A673 (cell line): ENCODE measurements around the gene SNTB2.

Experiments
- EZH2 ChIP-seq: fragments of 200-600 bp; sonication (generic); IDR thresholded peaks from 2 replicates; pipeline ENCODE4 v1.6.1; 2017; ENCODE audit warnings: borderline replicate concordance, low read depth, mild to moderate bottlenecking, mixed read lengths, antibody characterized with exemption, low read length; ENCODE audit not compliant: poor library complexity, severe bottlenecking
- TF ChIP-seq, protein P1 (sequence below): fragments of 300-800, 200-600 bp; sonication (generic); conservative IDR thresholded peaks from 2 replicates; pipeline ENCODE4 v1.5.1; 2017; ENCODE audit warnings: low read depth, mild to moderate bottlenecking, antibody characterized with exemption, low read length, moderate library complexity, mixed read lengths

DNA sequence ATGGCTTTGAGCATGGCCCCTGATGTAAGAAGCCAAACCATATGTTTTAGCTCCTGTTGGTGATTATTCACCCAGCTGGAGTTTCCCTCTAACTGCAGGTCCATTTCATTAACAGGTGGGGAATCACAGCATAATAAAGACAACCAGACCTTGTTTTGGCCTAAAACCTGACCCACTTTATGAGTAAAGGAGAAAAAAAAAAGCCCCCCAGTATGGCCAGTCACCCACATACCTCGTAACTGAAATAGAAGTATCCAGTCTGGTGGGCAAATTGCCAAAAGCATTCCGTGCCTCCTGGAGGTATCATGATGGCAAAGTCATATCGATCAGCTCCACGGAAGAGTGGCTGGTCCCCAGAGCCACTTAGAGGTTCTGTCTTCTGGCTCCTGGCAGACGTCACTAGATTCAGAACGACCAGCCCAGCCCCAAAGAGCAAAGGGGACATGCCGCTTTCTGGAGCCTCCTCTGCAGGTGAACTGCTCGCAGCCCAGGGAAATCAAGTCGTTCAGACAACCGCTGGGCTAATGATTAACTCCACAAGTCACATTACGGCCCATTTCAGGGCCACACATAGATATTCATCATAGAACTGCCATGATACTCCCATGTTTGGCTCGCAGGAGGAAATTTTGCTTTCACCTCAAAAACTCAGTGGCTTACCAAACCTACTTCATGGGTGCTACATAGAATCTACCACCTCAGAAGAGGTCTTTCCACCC lies 164.5 kb downstream of the SNTB2 start, which contains the start of gene TMED6:
- TF ChIP-seq, protein P1, sequence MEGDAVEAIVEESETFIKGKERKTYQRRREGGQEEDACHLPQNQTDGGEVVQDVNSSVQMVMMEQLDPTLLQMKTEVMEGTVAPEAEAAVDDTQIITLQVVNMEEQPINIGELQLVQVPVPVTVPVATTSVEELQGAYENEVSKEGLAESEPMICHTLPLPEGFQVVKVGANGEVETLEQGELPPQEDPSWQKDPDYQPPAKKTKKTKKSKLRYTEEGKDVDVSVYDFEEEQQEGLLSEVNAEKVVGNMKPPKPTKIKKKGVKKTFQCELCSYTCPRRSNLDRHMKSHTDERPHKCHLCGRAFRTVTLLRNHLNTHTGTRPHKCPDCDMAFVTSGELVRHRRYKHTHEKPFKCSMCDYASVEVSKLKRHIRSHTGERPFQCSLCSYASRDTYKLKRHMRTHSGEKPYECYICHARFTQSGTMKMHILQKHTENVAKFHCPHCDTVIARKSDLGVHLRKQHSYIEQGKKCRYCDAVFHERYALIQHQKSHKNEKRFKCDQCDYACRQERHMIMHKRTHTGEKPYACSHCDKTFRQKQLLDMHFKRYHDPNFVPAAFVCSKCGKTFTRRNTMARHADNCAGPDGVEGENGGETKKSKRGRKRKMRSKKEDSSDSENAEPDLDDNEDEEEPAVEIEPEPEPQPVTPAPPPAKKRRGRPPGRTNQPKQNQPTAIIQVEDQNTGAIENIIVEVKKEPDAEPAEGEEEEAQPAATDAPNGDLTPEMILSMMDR: no peak
- TF ChIP-seq EZH2: no peak
